HG03196 (cell line): ENCODE measurements around the gene FAM76A.
"Not testable (repeated sequence)": the region's sequence is repeated elsewhere in the genome, so short reads cannot be mapped to it uniquely, and the experiment has no call there.

Experiments used
- ATAC-seq: cut with Tn5 transposase; IDR thresholded peaks from one replicate; pipeline ENCODE4 v1.9.1; 2021; ENCODE audit not compliant: unreplicated experiment

FAM76A gene

DNA sequence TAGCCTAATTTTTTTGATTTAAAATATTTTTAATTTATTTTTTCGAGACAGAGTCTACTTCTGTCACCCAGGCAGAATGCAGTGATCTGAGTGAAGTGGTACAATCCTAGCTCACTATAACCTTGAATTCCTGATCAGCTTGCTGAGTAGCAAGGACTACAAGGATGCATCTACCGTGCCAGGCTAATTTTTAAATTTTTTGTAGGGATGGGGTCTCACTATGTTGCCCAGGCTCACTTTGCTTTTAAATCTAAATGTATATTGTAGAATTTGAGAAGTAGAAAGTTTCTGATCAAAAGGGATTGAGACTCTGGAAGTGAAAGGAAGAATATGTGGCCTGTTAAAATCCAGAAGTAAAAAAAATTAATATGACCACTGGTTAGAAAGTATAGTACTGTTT is 48.9 kb downstream of the FAM76A start:
- no peak for ATAC-seq

DNA sequence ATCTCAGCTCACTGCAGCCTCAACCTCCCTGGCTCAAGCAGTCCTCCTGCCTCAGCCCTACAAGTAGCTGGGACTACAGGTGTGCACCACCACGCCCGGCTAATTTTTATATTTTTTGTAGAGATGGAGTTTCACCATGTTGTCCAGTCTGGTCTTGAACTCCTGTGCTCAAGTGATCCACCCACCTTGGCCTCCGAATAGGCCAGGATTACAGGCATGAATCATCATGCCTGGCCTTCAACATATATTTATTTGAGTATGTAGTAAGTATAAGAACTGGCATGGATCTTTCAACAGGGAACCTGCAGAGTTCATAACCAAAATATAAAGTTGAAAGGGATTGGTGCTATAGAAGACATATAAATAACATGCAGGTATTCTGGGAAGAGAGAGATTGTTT is 49.6 kb downstream of the FAM76A start:
- not testable (repeated sequence) for ATAC-seq

DNA sequence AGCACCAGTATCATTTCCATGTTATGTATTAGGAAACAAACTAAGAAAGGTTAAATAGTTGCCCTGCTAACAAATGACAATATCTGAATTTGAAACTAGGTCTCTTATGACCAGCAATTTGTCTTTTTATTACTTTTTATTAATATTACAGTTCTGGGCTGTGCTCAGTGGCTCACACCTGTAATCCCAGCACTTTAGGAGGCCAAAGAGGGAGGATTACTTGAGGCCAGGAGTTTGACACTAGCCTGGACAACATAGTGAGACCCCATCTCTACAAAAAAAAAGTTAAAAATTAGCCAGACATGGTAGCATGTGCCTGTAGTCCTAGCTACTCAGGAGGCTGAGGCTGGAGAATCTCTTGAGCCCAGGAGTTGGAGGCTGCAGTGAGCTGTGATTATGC is 50.5 kb downstream of the FAM76A start:
- ATAC-seq, result not testable (repeated sequence)

DNA sequence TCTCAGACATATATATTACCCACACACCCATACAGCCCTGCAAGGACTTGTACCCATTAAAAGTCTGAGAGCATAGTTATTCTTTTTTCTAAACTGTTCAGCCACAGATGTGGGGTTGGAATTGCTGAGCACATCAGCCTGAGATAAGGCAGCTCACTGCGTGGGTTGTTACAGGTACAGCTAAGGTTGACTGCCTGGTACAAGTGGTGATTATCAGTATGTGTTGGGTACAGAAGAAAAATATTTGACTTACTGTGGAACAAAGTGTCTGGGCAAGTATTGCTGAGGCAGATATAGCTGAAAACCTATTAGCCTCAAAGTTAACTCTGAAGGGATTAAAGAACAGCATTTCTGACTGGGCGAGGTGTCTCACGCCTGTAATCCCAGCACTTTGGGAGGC is 52.3 kb downstream of the FAM76A start:
- ATAC-seq, result no peak

DNA sequence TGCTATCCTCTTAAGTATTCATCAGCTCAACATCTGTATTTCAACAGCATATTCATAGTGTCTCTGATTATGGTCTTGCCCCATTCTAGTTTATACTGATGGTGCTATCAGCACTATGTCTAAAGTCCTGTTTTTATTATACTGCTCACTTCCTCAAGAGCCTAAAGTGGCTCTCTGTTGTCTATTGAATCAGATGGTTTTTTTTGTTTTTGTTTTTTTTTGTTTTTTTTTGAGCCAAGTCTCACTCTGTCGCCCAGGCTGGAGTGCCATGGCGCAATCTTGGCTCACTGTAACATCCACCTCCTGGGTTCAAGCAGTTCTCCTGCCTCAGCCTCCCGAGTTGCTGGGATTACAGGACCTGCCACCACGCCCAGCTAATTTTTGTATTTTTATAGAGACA is 53.4 kb downstream of the FAM76A start:
- no peak for ATAC-seq

DNA sequence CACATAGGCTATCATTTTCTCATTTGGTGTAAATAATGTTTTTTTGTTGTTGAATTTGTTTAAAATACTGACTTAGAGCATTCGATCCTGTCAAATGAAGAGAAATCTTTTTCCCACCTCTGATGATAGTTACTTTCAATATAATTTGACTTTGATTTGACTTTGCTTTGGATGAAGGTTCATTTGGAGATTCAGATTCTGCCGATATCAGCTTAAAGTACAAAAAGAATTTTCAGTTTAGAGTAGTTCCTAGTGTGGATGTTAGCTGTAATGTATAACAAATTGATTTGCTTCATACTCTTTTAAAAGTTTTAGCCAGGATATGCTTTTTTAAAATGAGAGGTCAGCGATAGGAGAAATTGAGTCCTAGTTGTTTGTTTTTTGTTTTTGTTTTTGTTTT is 57.2 kb downstream of the FAM76A start:
- no peak for ATAC-seq

DNA sequence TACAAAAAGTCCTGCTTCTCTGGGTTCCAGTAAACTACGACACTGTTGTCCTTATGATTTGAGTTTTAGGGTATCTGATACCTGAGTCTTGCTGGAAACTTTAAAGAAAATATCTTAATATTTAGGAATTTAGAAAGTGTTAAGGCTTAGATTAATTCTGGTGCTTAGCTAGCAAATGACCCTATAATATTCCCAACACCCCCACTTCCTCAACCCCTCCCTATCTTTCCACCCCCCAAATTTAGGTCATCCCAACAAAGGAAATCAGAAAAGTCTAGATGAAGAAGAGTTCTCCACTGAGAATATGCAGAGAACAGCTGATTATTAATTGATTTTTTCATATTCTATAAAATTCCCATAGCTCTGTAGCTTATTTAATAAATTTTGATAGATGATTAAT is 58.9 kb downstream of the FAM76A start:
- ATAC-seq, result no peak

DNA sequence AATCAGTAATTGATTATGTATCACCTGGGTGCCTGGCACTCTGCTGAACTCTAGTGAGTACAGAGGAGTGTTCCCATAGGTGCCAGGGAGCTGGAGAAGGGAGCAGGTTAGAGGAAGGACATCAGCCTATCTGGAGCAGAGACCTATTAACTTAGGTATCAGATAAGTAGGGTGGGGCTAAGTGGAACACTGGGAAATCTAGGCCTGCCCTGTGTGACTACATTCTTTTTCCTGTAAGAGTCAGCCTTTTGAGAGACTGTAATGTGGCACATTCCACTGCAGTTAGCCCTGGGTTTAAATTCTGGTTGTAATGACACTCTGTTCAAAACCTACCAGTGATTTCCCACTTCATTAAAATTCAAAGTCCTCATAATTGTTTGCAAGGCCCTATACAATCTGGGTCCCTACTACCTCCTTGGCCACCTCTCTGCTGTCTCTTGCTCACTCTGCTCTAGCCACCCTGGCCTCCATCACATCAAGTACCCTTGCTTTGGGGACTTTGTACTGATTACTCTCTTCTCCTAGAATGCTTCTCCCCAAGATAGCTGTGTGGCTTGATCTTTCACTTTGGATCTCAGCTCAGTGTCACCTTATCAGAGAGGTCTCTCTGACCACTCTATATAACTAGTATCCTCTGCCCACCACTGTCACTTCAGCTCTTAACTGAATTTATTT is 60.2 kb downstream of the FAM76A start:
- no peak for ATAC-seq

DNA sequence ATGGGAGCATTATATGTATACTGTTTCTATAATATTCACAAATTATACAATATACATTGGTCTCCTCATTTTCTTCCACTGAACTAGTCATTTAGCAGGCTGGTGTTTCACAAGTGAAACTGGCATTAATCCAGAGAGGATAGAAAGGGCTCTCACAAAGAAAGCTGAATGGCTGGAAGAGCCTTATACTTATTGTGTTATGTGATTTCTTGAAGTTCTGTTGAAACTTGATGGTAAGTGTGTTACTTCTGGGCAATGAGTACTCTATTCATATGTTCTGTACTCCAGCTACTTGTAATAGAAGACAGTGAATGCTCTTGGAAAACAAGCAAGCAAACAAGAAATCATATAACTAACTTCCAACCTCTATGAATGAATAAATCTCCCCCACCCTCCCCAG is 62.1 kb downstream of the FAM76A start:
- no peak for ATAC-seq

DNA sequence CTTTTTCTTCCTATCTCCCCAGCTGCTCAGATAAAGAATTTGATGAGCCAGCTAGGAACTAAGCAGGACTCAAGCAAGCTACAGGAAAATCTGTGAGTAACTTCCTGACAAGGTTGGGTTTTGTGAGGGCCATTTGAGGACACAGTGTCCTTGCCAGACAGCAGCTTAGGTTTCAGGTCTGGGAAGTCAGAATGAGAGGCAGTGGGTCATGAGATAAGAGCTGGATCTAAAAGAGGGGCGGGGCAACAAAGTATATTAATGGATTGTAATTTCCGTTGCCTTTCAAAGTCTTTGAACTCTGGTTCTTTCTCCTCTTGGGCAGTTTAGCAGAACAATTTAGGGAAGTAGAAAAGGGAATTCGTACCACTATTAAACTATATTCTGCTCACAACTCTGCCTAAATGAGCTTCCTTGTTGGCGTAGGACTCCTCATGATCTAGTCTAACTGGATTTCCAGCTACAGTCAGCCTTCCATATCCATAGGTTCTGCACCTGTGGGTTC is 63.8 kb downstream of the FAM76A start:
- no peak for ATAC-seq

DNA sequence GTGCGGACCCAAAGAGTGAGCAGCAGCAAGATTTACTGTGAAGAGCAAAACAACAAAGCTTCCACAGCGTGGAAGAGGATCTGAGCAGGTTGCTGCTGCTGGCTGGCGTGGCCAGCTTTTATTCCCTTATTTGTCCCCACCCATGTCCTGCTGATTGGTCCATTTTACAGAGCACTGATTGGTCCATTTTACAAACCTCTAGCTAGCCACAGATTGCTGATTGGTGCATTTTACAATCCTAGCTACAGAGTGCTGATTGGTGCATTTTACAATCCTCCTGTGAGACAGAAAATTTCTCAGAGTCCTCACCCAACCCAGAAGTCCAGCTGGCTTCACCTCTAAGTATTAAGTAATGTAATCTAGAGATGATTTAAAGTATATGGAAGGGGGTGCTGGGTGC is 64.5 kb downstream of the FAM76A start:
- not testable (repeated sequence) for ATAC-seq

DNA sequence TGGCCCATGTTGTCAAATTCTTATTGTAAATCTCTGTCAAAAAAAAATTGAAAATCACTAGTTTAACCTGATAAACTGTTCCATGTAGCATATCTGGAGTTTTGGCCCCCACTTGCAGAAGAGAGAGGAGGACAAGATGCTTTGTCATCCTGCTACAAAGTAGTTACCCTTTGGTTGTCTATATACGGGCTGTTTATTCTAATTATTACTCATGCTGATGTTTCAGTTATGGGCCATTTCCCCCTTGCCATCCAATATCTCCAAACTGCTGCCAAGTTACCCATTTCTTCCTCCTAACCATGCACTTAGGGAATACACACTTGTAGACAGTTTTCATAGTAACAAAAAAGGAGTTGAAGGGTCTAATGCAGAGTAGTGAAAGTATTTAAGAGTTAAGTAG is 69.8 kb downstream of the FAM76A start:
- ATAC-seq, result no peak

DNA sequence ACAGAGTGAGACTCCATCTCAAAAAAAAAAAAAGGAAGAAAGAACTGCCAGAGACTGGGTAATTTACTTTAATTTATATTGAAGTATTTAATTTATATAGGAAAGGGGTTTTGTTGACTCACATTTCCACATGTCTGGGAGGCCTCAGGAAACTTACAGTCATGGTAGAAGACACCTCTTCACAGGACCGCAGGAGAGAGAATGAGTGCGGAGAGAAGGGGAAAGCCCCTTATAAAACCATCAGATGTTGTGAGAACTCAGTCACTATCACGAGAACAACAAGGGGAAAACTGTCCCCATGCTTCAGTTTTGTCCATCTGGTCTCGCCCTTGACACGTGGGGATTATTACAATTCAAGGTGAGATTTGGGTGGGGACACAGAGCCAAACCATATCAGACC is 79.0 kb downstream of the FAM76A start:
- ATAC-seq, result no peak

DNA sequence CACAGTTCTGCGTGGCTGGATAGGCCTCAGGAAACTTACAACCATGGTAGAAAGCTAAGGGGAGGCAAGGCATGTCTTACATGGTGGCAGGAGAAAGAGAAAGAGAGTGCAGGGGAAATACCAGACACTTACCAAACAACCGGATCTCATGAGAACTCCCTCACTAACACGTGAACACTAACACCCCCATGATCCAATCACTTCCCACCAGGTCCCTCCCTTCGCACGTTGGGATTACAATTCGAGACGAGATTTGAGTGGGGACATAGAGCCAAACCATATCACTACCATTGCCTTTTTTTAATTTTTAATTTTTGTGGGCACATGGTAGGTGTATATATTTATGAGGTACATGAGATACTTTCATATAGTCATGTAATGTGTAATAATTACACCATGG is 81.0 kb downstream of the FAM76A start:
- no peak for ATAC-seq

DNA sequence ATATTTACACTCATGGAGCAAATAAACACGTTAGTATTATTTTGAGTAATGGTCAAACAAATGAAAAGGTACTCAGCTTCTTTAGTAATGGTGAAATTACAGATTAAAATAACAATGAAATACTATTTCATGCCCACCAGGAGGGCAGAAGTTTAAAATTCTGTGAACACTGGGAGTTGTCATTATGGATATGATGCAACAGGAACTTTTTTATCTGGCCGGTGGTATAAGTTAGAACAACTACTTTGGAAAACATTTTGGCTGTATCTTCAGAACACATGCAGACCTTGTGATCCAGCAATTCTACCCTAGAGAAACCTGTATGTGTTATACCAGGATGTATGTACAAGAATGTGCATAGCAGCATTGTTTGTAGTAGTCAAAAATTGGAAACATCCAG is 81.6 kb downstream of the FAM76A start:
- ATAC-seq, result no peak

DNA sequence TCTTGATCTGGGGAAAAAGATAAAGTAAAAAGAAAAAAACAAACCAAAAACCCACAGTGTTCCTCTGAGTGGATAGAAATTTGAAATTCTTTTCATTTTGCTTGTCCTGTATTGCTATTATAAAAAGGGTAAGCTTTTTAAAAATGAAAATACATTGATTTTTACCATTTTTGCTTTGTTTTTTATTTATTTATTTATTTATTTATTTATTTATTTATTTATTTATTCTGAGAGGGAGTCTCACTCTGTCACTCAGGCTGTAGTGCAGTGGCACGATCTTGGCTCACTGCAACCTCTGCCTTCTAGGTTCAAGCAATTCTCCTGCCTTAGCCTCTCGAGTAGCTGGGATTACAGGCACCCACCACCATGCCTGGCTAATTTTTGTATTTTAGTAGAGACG is 82.4 kb downstream of the FAM76A start:
- not testable (repeated sequence) for ATAC-seq

DNA sequence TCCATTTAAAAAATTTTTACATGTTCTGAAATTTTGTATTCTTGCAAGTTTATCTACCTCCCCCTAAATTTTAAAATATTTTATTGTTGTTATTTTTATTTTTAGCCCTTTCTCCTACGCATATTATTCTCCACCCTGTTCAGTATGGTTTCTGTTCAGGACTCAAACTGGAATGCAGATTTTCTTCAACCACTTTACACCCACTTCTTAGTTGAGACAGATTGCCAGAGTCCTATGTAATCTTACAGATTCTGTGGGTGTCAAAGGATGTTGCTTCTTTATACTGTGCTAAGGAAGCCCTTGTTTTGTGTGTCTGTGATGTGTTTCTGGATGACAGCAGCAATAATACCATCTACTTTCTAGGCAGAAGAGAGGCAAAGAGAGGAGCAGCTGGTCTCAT is 84.1 kb downstream of the FAM76A start:
- no peak for ATAC-seq

DNA sequence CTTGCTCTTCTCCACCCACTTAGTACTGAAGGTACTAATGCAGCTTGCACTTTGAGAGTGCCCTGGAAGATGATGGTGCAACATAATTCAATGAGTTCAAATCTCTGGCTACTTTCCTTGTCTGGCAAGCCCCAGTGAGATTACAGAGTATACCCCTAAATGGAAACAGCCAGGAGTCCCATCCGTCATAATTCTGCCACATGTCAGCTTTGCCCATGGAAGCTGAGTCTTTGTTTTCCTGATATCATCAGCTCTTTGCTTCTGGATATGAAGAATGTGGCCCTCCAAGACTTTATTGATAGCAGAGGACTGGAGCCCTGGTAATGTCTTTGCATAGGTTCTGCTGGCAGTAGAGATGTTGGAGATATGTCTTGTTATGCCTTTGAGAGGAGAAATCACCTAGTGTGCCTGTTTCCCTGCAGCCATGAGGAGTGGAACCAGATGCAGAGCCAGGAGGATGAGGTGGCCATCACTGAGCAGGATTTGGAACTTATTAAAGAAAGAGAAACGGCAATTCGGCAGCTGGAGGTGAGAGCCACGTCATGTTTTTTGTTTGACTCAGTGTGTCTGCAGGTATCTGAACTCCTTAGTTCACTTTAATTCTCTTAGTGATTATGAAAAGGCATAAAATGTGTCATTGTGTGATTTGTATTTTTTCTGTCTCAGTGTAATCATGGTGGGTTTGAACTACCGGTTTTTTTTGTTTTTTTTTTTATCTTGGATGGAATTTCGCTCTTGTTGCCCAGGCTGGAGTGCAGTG is 86.2 kb downstream of the FAM76A start:
- no peak for ATAC-seq
